Testis (tissue), 3 donors: ENCODE data around the gene NALCN. TPM values are rescaled to one million over a fixed set of nuclear protein-coding genes. Genes with fewer than 3 reads are reported as not detected.

ENCODE experiments used
- DNase-seq: peaks from one replicate; pipeline ENCODE4 v3.0.0-alpha.2; 2019
- H3K27ac ChIP-seq, 2 donors: fragments of 200-600 bp; sonication (generic); one replicate each; pipeline ENCODE4 v1.5.1; 2019
- H3K27me3 ChIP-seq: fragments of 200-600 bp; sonication (generic); one replicate; pipeline ENCODE4 v1.5.1; 2019
- H3K36me3 ChIP-seq: fragments of 200-600 bp; sonication (generic); one replicate; pipeline ENCODE4 v1.5.1; 2017; ENCODE audit warnings: low read depth; ENCODE audit errors: missing control alignments
- H3K4me1 ChIP-seq: fragments of 200-600 bp; sonication (generic); one replicate; pipeline ENCODE4 v1.5.1; 2019
- H3K4me3 ChIP-seq, 2 donors: fragments of 200-600 bp; sonication (generic); one replicate each; pipeline ENCODE4 v1.5.1; 2017 to 2019
- H3K9me3 ChIP-seq: fragments of 200-600 bp; sonication (generic); one replicate; pipeline ENCODE4 v1.5.1; 2017
- CTCF ChIP-seq, 3 experiments: fragments of 450-650 bp in 2 of 3; fragments of 200-600 bp in 1 of 3; sonication (generic) in 1 of 3; IDR thresholded peaks; one replicate each; pipeline ENCODE4 v1.5.1; 2016 to 2019; ENCODE audit warnings: antibody characterized with exemption in 3 of 3, mild to moderate bottlenecking in 2 of 3, moderate library complexity in 1 of 3
- POLR2A ChIP-seq: fragments of 450-650 bp; IDR thresholded peaks from one replicate; pipeline ENCODE4 v1.6.1; 2017; ENCODE audit warnings: antibody characterized with exemption, mild to moderate bottlenecking, moderate library complexity
- WGBS, 2 donors: methylation state at CpG; one replicate each; pipeline ENCODE4 v1.1.5; 2018; 5-methylcytosine and 5-hydroxymethylcytosine counted together
- intact Hi-C: fragments of 100-400 bp; cut with DNase I; formaldehyde crosslinking; loops from one replicate; pipeline ENCODE4 v1.15.1; 2023; ENCODE audit warnings: low total_unique reads
- polyA plus RNA-seq: library from polyadenylated mRNA; stranded (reverse); fragments of 350-450 nt; fragmentation: Illumina TruSeq; extraction: RNeasy Lipid Tissue Mini Kit (QIAGEN cat#74804); gene quantifications from one replicate; pipeline ENCODE4 v1.2.3, GENCODE V29; 2014; ENCODE audit warnings: low read depth, low replicate concordance; ENCODE audit not compliant: insufficient read depth
- total RNA-seq, 2 donors: library from RNA; depleted of rRNA; stranded (reverse); fragments of >200 nt; gene quantifications; one replicate each; pipeline ENCODE4 v1.2.3, GENCODE V29; 2016

NALCN gene
- total and polyA plus RNA-seq, 3 donors from 2014 or later, result 2.9 to 4.0 (median 3.2) TPM

DNA sequence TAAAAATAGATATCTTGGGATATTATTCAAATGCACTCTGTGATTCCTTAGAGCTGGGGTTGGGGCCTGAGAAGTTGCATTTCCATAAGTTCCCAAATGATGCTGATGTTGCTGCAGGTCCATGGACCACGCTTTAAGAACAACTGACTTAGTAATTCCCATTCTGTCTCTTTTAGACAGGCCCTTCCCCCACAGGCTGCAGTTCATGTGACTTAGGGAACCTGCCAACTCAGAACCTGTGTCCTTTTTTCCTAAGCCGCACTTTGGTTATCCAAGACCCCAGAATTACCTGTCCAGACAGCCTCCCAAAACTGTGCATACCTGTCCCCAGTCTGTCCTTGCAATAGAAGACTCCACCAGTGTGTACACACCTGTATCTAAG, 34.4 kb upstream of the NALCN start:
- Histone ChIP-seq H3K4me1 (no peaks in the 10 kb centered on the region), H3K27me3 (no peaks in the 10 kb centered on the region), H3K27ac (no peak overlapping the region), H3K9me3 (no peaks in the 10 kb centered on the region), H3K4me3 (no peak overlapping the region), H3K36me3 (no peaks in the 10 kb centered on the region)
- 89 to 92% methylated on average over 2 of the region's 2 CpGs for WGBS, 2 donors
- DNase-seq, result no peak
- intact Hi-C loops, result no loop called here
- no peak for TF ChIP-seq POLR2A
- no peak for TF ChIP-seq CTCF (IDR thresholded peaks at IDR 0.05)

DNA sequence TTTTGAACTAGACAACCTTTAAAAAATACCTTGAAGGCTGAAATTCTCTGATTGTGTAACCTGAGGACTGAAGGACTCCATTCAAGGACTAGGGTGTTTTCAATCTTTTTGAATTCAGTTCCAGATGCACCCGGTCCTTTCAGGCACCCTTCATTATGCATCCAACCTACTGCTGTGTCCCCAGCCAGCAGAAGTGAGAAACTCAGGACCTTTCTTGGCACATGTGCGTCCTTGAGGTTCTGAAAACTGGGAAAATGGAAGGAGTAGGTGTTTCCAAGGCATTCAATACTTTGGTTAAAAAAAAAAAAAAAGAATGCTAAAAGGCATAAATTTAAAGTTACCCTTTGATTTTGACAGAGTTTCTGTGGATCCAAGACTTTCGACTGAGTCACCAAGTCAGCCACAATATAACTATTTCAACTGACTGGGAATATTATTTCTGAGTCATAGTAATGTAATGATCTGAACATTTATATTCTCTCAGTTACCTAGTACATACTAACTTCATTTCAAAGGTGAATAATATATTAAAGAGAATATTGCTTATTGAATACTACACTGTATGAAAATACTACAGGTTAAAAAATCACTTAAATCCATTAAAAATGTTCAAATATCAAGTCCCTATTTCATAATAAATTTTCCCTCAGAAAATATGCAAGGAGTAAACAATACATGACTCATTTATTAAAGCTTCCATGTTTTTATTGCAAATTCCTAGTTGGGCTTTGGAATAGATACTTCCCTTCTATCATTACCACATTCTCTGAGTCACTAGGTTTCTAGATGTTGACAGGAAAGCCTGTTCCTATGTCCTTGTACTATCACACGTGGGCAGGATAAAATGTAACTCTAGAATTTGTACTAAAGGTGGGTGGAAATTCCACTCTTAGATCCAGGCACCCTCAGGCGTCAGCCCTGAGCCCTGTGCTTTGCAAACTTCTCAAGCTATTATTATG, 33.8 kb upstream of the NALCN start:
- intact Hi-C loops, result no loop called here
- TF ChIP-seq POLR2A (no peak), CTCF (IDR thresholded peaks at IDR 0.05) (no peak)
- no peaks in the 10 kb centered on the region for H3K36me3 ChIP-seq
- H3K27ac ChIP-seq, result no peak overlapping the region
- H3K9me3 ChIP-seq, result no peaks in the 10 kb centered on the region
- 58 to 60% methylated on average over 5 of the region's 5 CpGs for WGBS, 2 donors
- H3K4me1 ChIP-seq, result no peaks in the 10 kb centered on the region
- DNase-seq, result no peak
- H3K4me3 ChIP-seq, result no peak overlapping the region
- H3K27me3 ChIP-seq, result no peaks in the 10 kb centered on the region

DNA sequence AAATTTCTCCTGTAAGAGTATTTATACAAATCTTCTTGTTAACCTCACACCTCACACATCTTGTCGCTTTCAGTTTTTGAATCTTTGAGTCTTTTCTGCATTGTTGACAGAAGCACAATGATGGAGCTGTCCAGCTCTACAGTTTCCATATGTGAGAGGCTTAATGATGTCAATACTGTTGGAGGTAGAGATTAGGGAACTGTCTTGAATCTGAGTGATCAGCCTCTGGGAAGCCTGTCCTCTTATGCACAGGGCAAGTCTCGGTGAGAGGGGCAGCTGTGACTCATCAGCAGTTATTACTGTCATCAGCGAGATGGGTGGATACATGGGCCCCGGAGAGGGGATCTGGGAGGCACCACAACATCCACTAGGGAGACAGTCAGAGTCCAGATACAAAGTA, 31.5 kb upstream of the NALCN start:
- TF ChIP-seq POLR2A (no peak), CTCF (IDR thresholded peaks at IDR 0.05) (no peak)
- Histone ChIP-seq H3K9me3 (no peaks in the 10 kb centered on the region), H3K27me3 (no peaks in the 10 kb centered on the region), H3K27ac (no peak overlapping the region), H3K4me1 (no peaks in the 10 kb centered on the region), H3K36me3 (no peaks in the 10 kb centered on the region), H3K4me3 (no peak overlapping the region)
- no peak for DNase-seq
- intact Hi-C loops, result no loop called here
- WGBS, 2 donors, result 71 to 78% methylated on average over 4 of the region's 4 CpGs

DNA sequence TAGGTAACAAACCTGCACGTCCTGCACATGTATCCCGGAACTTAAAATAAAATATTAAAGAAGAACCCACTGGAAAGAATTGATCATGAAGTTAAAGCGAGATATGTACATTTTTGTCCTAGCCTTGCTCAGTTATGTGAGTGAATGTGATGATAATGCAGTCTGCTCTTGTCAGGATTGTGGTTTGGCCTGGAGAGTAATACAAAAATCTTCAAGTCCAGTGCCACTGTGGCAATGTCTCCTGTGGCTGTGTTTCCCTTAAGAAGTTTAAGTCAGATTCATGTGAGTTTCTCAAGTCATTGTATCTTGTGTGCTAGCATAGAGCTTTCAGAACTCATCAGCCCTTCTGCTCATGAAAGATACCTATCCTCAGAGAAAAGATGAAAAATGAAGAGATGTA, 18.2 kb upstream of the NALCN start:
- no peak overlapping the region for H3K4me3 ChIP-seq
- H3K4me1 ChIP-seq, result no peaks in the 10 kb centered on the region
- TF ChIP-seq POLR2A (no peak), CTCF (IDR thresholded peaks at IDR 0.05) (no peak)
- H3K36me3 ChIP-seq, result no peaks in the 10 kb centered on the region
- no peak overlapping the region for H3K27ac ChIP-seq
- no peak for DNase-seq
- H3K27me3 ChIP-seq, result no peaks in the 10 kb centered on the region
- intact Hi-C loops, result no loop called here
- WGBS, 2 donors, result 85 to 92% methylated on average over 3 of the region's 3 CpGs
- H3K9me3 ChIP-seq, result no peaks in the 10 kb centered on the region

GRCh38 chr13:101433895-101434294, 17.6 kb upstream of the NALCN start:
- no peak for DNase-seq
- H3K4me3 ChIP-seq, result no peak overlapping the region
- no peaks in the 10 kb centered on the region for H3K27me3 ChIP-seq
- no peak overlapping the region for H3K27ac ChIP-seq
- intact Hi-C loops, result no loop called here
- no peaks in the 10 kb centered on the region for H3K9me3 ChIP-seq
- H3K36me3 ChIP-seq, result no peaks in the 10 kb centered on the region
- H3K4me1 ChIP-seq, result no peaks in the 10 kb centered on the region
- no peak for TF ChIP-seq POLR2A
- TF ChIP-seq CTCF (IDR thresholded peaks at IDR 0.05), result no peak
